CD4-positive, alpha-beta T cell treated with Interleukin-6 for 4 hours (primary cell): ENCODE data around the gene CHURC1.

Source experiments
- DNase-seq: peaks from one replicate; pipeline ENCODE4 v3.0.0-alpha.2; 2020; ENCODE audit warnings: mixed read lengths

Gene CHURC1

GRCh38 chr14:64939817-64940190 is 25.5 kb downstream of the CHURC1 start:
- no peak for DNase-seq

GRCh38 chr14:64940336-64940910 is 26.2 kb downstream of the CHURC1 start:
- no peak for DNase-seq

GRCh38 chr14:64942531-64943111 is 28.4 kb downstream of the CHURC1 start, which contains the start of gene GPX2:
Gene GPX2 (minus strand): TSS chr14:64942745. CDS start chr14:64942726, 19 bp downstream.
- no peak for DNase-seq

GRCh38 chr14:64943556-64943955 is 29.3 kb downstream of the CHURC1 start:
- no peak for DNase-seq

- no peak for DNase-seq
These were observed 29.8 kb downstream of the CHURC1 start for GRCh38 chr14:64944041-64944440.

- DNase-seq: no peak
These were observed 30.6 kb downstream of the CHURC1 start for GRCh38 chr14:64944861-64945260.

- no peak for DNase-seq
These were observed 31.4 kb downstream of the CHURC1 start for GRCh38 chr14:64945431-64946178.

- no peak for DNase-seq
These were observed 32.2 kb downstream of the CHURC1 start for GRCh38 chr14:64946310-64947045.

- no peak for DNase-seq
These were observed 33.7 kb downstream of the CHURC1 start for GRCh38 chr14:64947710-64948611.

- DNase-seq: no peak
These were observed 34.5 kb downstream of the CHURC1 start for GRCh38 chr14:64948612-64949210.

- DNase-seq: no peak
These were observed 36.6 kb downstream of the CHURC1 start for GRCh38 chr14:64950889-64951288.

GRCh38 chr14:64951291-64951690 is 37.0 kb downstream of the CHURC1 start:
- no peak for DNase-seq

- no peak for DNase-seq
These were observed 37.5 kb downstream of the CHURC1 start for GRCh38 chr14:64951724-64952123.

- no peak for DNase-seq
These were observed 38.5 kb downstream of the CHURC1 start for GRCh38 chr14:64952598-64953309.

GRCh38 chr14:64953310-64953654 is 39.0 kb downstream of the CHURC1 start:
- no peak for DNase-seq

GRCh38 chr14:64953661-64954060 is 39.4 kb downstream of the CHURC1 start:
- no peak for DNase-seq

GRCh38 chr14:64954491-64955240 is 40.4 kb downstream of the CHURC1 start:
- DNase-seq: no peak

- no peak for DNase-seq
These were observed 41.0 kb downstream of the CHURC1 start for GRCh38 chr14:64955297-64955696.

GRCh38 chr14:64956697-64957406 is 42.6 kb downstream of the CHURC1 start:
- DNase-seq: no peak

GRCh38 chr14:64958201-64958600 is 43.9 kb downstream of the CHURC1 start:
- no peak for DNase-seq
